Measurements from ENCODE around the gene PTGIS. TPM values are rescaled to one million over a fixed set of nuclear protein-coding genes. Genes with fewer than 3 reads are reported as not detected.

Gene PTGIS
- total RNA-seq, 2 donors from 2014 or later: 14.1 to 20.9 TPM

GRCh38 chr20:49478754-49479689, 88.9 kb downstream of the PTGIS start:
- H3K9ac ChIP-seq (ENCODE audit: extremely low read depth, low read length, poor library complexity, severe bottlenecking): no peak overlapping the region
- H3K9me3 Mint-ChIP-seq: no peaks in the 10 kb centered on the region

GRCh38 chr20:49478266-49478665, 89.7 kb downstream of the PTGIS start:
- H3K27me3 Mint-ChIP-seq (ENCODE audit: insufficient read depth): peaks cover 15% of the 10 kb centered on the region

More at GRCh38 chr20:49478754-49479689, 88.9 kb downstream of the PTGIS start:
- Mint-ChIP-seq H3K4me1 (peaks cover 9% of the 10 kb centered on the region), H3K27me3 (ENCODE audit: insufficient read depth) (peaks cover 17% of the 10 kb centered on the region), H3K27ac (no peak overlapping the region), H3K4me3 (no peak overlapping the region), H3K36me3 (ENCODE audit: low read depth) (no peaks in the 10 kb centered on the region)
- Histone ChIP-seq H3K4me3 (ENCODE audit: low read length) (no peak overlapping the region), H3K27me3 (ENCODE audit: control insufficient read depth, insufficient read depth, low read length, poor library complexity, severe bottlenecking) (peaks cover 15% of the 10 kb centered on the region), H3K9me3 (ENCODE audit: control insufficient read depth, low read length) (no peaks in the 10 kb centered on the region), H3K4me1 (ENCODE audit: control insufficient read depth, insufficient read depth, low read length) (peaks cover 10% of the 10 kb centered on the region), H3K27ac (ENCODE audit: low read depth, low read length) (no peak overlapping the region), H3K36me3 (ENCODE audit: control insufficient read depth, insufficient read depth, low read length) (no peaks in the 10 kb centered on the region)
- no peak for DNase-seq
- WGBS, 2 experiments (ENCODE audit: insufficient coverage in 1 of 2, insufficient read length in 1 of 2): 90 to 91% methylated on average over 4 to 5 of the region's 5 CpGs
- TF ChIP-seq, protein P1, sequence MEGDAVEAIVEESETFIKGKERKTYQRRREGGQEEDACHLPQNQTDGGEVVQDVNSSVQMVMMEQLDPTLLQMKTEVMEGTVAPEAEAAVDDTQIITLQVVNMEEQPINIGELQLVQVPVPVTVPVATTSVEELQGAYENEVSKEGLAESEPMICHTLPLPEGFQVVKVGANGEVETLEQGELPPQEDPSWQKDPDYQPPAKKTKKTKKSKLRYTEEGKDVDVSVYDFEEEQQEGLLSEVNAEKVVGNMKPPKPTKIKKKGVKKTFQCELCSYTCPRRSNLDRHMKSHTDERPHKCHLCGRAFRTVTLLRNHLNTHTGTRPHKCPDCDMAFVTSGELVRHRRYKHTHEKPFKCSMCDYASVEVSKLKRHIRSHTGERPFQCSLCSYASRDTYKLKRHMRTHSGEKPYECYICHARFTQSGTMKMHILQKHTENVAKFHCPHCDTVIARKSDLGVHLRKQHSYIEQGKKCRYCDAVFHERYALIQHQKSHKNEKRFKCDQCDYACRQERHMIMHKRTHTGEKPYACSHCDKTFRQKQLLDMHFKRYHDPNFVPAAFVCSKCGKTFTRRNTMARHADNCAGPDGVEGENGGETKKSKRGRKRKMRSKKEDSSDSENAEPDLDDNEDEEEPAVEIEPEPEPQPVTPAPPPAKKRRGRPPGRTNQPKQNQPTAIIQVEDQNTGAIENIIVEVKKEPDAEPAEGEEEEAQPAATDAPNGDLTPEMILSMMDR (conservative IDR thresholded peaks at IDR 0.05): no peak

GRCh38 chr20:49477200-49477599, 90.7 kb downstream of the PTGIS start:
- peak; percentile 65 for DNase-seq
- Histone ChIP-seq H3K9me3 (ENCODE audit: control insufficient read depth, low read length) (no peaks in the 10 kb centered on the region), H3K4me3 (ENCODE audit: low read length) (no peak overlapping the region), H3K9ac (ENCODE audit: extremely low read depth, low read length, poor library complexity, severe bottlenecking) (no peak overlapping the region), H3K36me3 (ENCODE audit: control insufficient read depth, insufficient read depth, low read length) (no peaks in the 10 kb centered on the region), H3K27me3 (ENCODE audit: control insufficient read depth, insufficient read depth, low read length, poor library complexity, severe bottlenecking) (peaks cover 6% of the 10 kb centered on the region), H3K4me1 (ENCODE audit: control insufficient read depth, insufficient read depth, low read length) (peaks cover 10% of the 10 kb centered on the region), H3K27ac (ENCODE audit: low read depth, low read length) (no peak overlapping the region)
- peaks cover 11% of the 10 kb centered on the region for H3K27me3 Mint-ChIP-seq (ENCODE audit: insufficient read depth)
- no peak overlapping the region for H3K4me3 Mint-ChIP-seq
- WGBS, 2 experiments (ENCODE audit: insufficient coverage in 1 of 2, insufficient read length in 1 of 2): 88 to 93% methylated on average over 2 to 3 of the region's 3 CpGs
- H3K27ac Mint-ChIP-seq: no peak overlapping the region
- TF ChIP-seq, protein P1 (conservative IDR thresholded peaks at IDR 0.05): no peak
- no peaks in the 10 kb centered on the region for H3K36me3 Mint-ChIP-seq (ENCODE audit: low read depth)
- peaks cover 9% of the 10 kb centered on the region for H3K4me1 Mint-ChIP-seq
- H3K9me3 Mint-ChIP-seq: no peaks in the 10 kb centered on the region

More at GRCh38 chr20:49478266-49478665, 89.7 kb downstream of the PTGIS start:
- no peak overlapping the region for H3K4me3 ChIP-seq (ENCODE audit: low read length)
- no peak overlapping the region for H3K27ac Mint-ChIP-seq
- H3K9me3 ChIP-seq (ENCODE audit: control insufficient read depth, low read length): no peaks in the 10 kb centered on the region
- TF ChIP-seq, protein P1 (conservative IDR thresholded peaks at IDR 0.05): no peak
- peaks cover 10% of the 10 kb centered on the region for H3K27me3 ChIP-seq (ENCODE audit: control insufficient read depth, insufficient read depth, low read length, poor library complexity, severe bottlenecking)
- no peaks in the 10 kb centered on the region for H3K36me3 Mint-ChIP-seq (ENCODE audit: low read depth)
- no peak overlapping the region for H3K27ac ChIP-seq (ENCODE audit: low read depth, low read length)
- H3K9ac ChIP-seq (ENCODE audit: extremely low read depth, low read length, poor library complexity, severe bottlenecking): no peak overlapping the region
- H3K4me1 ChIP-seq (ENCODE audit: control insufficient read depth, insufficient read depth, low read length): peaks cover 10% of the 10 kb centered on the region
- no peaks in the 10 kb centered on the region for H3K36me3 ChIP-seq (ENCODE audit: control insufficient read depth, insufficient read depth, low read length)
- H3K4me3 Mint-ChIP-seq: no peak overlapping the region
- no peaks in the 10 kb centered on the region for H3K9me3 Mint-ChIP-seq
- H3K4me1 Mint-ChIP-seq: peaks cover 9% of the 10 kb centered on the region
- no peak for DNase-seq
- WGBS, 2 experiments (ENCODE audit: insufficient coverage in 1 of 2, insufficient read length in 1 of 2): 60 to 79% methylated on average over 4 to 7 of the region's 7 CpGs

Measured in endodermal cell (in vitro differentiated cells).